HG03520 (cell line): ENCODE results near the gene MLC1.
"Not testable (repeated sequence)": the region's sequence is repeated elsewhere in the genome, so short reads cannot be mapped to it uniquely, and the experiment has no call there.

Experiments
- ATAC-seq: cut with Tn5 transposase; IDR thresholded peaks from one replicate; pipeline ENCODE4 v1.9.1; 2021; ENCODE audit warnings: mild to moderate bottlenecking, moderate library complexity; ENCODE audit not compliant: unreplicated experiment

The MLC1 gene

DNA sequence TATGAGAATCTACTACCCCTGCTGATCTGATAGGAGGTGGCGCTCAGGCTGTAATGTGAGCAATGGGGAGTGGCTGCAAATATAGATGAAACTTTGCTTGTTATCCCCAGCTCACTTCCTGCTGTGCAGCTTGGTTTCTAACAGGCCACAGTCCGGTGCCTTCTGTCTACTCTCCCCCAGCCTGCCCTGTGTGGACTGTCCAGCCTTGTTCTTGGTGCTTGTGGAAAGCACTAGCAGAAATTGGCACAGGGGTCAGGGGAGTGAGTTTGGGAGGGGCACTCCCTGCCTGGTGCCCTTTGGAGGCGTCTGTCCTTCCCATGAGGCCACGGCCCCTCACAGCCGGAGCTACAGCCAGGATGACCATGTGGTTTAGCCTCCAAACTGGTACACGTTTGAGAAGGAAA is 18.9 kb upstream of the MLC1 start:
- no peak for ATAC-seq

DNA sequence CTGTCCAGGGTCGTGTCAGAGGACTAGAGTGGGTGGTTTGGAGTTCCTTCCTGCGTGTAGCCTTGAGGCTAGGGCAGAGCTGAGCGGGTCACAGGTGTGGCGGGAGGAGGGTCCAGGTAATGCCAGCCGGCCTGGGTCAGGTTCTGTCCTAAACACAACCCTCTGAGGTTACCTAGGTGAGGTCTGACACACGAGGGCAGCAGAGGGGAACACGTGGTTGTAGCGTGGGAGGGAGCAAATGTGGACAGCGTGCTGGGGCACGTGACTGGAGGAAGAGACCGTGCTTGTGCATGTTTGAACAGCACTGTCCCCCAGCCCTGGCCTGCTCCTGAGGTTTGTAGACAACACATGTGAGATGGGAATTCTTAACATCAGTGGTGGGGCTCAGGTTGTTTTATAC is 17.7 kb upstream of the MLC1 start:
- ATAC-seq, result no peak

DNA sequence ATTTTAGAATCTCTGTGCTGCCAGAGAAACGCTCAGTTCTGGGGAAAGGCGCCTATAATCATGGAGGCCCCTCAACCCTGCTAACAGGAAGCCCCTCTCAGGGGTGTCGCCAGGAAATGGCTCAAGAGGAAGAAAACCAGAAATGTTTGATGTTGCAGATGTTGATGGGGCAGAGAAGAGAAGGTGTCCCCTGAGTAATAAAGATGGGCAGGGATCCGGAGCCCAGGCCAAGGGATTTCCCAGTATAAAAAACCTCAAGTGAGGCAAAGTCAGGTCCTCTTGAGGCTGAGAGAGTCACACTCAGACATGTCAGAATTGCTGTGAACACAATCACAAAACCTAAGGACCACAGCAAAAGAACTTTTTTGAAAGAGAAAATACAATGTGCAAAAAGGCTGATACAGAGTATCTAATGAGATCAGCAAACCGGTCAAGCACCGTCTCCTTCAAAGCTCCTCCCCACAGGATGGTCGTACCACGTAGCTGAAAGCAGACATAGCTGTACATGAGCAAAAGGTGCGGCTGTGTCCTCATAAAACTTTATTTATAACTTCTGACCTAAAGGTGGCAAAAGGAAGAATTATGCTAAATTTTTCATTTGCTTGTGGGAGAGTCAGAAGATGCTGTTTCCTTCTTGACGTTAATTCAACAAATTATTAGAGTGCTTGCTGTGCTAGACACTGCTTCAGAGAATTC is 16.8 kb upstream of the MLC1 start:
- no peak for ATAC-seq

DNA sequence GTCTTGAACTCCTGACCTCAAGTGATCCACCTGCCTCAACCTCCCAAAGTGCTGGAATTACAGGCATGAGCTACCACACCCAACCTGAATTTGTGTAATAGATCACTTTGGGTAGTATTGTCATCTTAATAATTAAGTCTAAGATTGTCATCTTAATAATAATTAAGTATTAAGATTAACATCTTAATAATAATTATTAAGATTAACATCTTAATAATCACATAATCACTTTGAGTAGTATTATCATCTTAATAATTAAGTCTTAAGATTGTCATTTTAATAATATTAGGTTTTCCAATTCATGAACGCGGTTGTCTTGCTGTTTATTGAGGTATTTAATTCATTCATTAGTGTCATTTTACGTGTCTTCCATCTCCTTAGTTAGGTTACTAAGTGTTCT is 12.8 kb upstream of the MLC1 start:
- ATAC-seq, result no peak

DNA sequence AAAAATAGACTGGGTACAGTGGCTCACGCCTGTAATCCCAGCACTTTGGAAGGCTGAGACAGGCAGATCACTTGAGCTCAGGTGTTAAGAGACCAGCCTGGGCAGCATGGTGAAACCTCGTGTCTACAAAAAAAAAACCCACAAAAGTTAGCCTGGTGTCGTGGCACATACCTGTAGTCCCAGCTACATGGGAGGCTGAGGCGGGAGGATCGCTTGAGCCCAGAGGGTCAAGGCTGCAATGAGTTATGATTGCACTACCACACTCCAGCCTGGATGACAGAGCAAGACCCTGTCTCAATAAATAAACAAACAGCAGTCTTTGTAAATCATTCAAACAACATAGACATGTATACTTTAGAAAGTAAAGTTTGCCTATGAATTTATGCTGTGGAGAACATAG is 7.1 kb upstream of the MLC1 start:
- ATAC-seq, result no peak

DNA sequence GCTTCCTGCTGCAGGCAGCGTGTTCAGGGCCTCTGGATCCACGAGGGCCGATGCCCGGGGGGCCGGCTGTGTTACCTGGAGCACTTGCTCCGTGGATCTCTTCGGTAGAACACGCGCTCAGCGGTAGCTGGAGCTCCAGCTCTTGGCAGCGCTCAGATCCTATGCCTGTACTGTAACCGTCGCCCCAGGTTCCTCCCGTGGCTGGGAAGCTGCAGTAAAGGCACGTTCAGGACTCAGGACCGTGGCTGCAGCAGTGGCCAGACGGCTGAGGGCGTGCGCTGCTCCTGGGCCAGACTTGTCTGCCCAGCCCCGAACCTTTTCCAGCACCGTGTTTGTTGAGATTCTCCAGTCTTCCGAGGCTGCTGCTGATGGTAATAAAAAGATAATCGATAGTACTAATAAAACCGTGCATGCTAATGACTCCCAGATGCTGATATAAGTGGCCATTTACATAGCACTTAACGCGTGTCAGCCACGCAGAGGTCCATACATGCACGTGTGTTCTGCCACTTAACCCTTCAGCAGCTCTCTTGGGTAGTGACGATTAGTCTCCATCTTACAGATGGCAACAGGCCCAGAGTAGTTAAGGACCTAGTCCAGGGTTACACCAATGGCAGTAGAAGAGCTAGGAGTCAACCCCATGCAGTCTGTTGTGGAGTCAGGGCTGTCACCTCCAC is 6.0 kb upstream of the MLC1 start:
- ATAC-seq, result no peak

DNA sequence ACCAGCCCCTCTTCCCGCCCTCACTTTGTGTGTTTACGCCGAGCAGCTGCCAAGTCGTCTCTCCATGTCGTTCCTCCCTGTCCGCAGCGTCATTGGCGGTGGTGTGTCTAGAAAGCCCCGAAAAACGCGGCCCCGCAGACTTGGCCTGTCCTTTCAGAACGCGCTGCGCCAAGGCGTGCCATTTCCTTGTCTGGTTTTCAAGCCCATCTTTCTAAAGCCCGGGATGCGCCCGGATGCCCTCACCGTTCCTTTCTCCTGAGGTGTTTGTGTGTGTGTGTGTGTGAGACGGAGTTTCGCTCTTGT is 5.1 kb upstream of the MLC1 start:
- ATAC-seq, result no peak

DNA sequence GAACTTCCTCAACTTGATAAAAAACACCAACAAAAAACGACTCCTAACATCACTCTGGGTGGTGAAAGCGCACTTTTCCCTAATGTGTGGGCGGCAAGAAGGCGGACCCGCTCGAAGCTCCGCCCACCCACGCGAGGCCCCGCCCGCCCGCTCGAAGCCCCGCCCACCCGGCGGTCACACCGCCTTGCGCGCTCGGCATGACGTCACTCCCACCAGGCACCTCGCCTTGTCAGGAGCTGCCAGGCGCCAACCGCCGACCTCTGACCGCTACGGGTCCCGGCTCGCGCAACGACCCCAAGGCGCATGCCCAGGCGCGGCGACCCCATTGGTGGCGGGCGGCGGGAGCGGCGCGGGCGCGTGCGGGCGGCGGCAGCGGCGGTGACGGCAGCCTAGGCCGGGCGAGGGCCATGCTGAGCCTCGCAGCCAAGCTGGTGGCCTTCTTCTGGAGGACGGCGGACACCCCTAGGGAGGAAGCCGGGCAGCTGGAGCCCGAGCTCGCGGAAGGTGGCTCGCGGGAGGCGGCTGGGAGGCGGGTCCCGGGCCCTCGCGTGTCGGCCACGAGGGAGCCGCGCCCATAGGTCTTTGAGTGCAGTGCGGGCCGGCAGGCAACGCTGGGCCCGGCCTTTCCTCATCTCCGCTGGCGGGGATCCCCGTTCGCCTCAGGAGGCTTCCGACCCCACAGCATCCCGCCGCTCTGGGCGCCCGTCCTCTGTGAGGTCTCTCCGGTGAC is 4.6 kb upstream of the MLC1 start, which contains the start of gene MOV10L1:
Gene MOV10L1, plus strand, starts transcription at position 325 of the 730 bp plus-strand sequence. Its CDS starts 83 bp downstream, at position 408.
- ATAC-seq, result no peak

DNA sequence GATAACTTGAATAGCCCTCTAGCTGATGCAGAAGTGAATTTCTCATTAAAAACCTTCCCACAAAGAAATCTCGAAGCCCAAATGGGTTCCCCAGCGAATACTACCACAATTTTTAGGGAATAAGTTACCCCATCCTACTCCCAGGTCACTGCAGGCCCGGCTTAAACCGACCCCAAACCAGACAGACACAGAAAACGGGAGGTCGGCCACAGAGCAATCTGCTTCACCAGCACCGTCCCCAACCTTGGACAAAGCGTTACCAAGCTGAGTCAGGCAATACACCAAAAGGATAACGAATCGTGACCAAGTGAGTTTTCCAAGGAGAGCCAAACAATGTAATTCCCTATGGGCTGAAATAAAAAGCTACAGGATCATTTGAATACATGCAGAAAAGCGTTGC is 4.0 kb upstream of the MLC1 start:
- ATAC-seq, result no peak

DNA sequence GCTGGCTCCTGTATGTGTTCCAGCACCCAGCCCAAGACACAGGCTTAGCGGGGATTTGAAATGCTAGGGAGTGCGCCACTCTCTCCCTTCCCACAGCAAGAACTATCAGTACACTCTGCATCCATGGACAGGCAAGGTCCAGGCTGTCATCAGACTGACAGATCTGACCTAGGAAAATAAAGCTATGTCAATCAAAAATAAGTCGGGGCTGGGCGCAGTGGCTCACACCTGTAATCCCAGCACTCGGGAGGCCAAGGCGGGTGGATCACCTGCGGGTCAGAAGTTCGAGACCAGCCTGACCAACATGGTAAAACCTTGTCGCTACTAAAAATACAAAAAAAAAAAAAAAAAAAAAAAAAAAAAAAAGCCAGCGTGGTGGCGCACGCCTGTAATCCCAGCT is 2.9 kb upstream of the MLC1 start:
- ATAC-seq, result no peak

DNA sequence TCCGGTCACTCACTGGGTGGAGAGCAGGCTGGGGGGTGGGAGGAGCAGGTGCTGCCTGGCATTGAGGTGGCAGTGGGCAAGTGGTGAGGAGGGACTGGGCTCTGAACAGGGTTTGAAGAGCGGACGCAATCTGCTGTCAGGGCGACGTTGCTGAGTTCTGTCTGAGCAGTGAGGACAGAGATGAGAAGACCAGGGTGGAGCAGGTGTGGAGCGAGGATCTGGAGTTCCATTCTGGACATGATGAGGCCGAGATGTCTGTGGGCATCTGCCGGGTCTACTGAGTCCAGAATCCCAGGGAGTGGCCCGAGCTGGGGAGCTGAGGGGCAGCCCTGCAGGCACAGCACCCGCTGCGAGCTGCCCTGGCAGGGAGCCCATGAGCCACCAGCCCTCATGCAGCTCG is 2.4 kb upstream of the MLC1 start:
- no peak for ATAC-seq

DNA sequence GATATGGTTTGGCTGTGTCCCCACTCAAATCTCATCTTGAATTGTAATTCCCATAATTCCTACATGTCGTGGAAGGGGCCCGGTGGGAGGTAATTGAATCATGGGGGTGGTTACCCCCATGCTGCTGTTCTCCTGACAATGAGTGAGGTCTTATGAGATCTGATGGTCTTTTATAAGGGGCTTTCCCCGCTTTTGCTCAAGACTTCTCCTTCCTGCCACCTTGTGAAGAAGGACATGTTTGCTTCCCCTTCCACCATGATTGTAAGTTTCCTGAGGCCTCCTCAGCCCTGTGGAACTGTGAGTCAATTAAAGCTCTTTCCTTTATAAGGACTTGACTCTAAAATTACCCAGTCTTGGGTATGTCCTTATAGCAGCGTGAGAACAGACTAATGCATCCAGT is 1.7 kb upstream of the MLC1 start:
- ATAC-seq, result not testable (repeated sequence)

DNA sequence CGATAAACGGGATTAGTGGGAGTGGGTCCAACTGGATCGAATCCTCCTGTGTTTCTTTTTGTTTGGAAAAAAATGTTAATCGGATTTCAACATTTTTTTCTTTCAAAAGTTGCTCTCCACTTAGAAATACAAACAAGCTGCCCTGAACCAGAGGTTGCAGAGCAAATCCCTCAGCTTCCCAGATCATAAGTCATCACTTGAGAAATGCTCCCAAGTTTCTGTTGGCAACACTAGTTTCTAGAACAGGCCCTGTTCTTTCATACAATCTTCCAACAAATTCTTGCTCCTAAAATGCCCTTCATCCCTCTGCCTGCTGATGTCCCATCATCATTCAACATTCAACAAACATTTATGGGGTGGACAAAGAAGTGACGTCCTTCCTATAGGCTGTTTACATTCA is 1.3 kb upstream of the MLC1 start:
- ATAC-seq, result no peak

DNA sequence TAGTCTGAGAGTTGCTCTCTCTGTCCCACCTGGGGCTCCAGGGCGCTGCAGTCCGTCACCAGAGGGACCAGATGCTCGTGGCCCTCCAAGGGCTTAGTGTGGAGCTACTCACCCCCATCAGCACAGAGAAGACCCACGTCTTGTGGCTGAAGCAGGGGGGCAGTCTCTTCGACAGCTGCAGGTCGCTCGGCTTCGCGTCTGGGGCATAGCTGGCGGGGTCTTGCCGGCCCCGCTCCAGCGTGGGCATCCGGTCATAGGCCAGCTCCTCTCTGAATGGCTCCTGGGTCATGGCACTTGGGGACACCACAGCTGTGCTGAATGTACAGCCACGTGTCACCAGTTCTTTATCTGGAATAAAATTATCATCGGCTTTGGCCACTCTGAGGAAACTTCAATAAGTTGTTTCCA is 608 bp downstream of the MLC1 start:
- ATAC-seq, result no peak

DNA sequence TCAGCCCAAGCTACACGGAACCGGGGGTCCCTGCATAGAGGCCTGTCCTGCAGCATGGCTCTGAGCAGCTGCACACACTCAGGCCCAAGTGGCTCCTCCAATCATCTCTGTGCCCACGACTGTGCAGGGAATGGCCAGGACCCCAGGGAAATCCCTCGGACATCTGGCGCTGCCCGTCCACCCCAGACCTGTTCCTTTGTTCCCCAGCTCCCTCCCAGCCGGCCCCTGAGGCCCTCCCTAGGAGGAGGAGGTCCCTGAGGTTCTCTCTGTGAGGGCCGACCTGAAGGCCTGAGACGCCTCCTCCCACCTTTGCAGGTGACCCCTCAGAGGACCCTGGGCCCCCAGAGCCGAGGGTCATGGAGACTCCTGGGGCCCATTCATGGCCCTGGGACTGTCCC is 1.1 kb downstream of the MLC1 start:
- no peak for ATAC-seq

DNA sequence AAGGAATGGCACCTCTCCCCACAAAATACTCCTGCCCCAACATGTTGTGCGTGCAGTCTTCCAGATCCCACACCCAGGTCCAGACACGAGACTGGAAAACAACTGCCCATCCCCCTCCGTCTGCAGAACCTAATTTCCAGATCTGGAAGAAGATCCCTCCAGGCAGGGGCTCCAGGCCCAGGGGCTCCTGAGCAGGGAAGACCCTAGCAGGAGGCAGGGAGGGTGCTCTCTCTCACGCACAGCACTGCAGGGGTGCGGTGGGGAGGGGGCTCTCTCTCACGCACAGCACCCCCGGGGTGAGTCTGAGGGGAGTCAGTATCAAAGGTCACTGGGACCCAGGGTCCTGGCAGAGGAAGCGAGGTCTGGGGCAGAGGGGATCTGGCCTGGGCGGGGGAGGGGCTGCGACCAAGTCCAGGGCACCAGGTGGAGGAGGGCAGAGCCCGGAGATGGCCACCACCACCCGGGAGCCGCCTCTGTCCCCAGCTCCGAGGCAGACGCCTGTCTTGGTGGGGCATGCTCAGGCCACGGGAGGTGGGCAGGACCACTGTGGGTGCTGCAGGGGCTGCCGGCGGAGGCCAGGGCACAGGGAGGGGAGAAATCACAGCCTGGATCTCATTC is 1.7 kb downstream of the MLC1 start:
- no peak for ATAC-seq

DNA sequence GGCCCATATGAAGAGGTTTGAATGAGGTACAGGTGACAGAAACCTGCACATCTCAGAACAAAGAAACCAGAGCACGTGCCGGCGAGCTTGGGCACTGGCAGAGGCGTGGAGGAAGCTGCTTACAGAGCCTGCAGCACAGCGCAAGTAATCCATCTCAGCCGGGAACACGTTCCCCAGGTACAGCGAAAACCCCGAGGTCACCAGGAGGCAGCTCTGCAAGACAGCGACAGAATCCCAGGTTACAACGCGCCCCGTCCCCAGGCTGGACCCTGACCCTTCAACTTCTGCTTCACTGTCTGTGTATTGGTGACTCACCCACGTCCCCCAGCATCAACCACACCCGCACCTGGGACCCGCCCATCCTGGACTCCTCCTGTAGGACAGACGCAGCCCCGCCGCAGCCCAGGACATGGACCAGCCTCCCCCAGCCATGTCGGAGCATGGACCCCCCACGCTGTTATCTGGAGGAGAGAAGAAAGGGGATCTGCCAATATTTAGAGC is 2.2 kb downstream of the MLC1 start:
- no peak for ATAC-seq

DNA sequence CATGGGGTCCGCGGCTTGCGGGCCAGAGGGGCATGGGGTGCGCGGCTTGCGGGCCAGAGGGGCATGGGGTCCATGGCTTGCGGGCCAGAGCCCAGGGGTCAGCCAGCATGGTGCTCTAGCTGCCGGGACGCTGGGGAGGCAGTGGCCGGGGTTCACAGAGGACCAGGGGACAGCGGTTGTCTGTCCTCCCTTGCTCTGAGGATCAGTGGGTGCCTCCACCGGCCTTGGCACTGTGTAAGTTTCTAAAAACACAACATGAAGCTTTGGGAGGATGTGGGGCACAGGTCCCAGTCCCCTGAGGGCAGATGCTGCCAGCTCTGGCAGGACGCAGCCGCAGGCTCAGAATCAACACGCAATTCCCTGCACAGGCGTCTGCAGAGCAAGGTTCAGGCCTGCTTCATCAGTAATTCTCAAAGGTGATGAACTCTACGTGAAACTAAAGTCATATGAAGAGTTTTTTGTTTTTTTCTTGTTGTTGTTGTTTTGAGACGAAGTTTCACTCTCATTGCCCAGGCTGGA is 3.0 kb downstream of the MLC1 start:
- no peak for ATAC-seq

DNA sequence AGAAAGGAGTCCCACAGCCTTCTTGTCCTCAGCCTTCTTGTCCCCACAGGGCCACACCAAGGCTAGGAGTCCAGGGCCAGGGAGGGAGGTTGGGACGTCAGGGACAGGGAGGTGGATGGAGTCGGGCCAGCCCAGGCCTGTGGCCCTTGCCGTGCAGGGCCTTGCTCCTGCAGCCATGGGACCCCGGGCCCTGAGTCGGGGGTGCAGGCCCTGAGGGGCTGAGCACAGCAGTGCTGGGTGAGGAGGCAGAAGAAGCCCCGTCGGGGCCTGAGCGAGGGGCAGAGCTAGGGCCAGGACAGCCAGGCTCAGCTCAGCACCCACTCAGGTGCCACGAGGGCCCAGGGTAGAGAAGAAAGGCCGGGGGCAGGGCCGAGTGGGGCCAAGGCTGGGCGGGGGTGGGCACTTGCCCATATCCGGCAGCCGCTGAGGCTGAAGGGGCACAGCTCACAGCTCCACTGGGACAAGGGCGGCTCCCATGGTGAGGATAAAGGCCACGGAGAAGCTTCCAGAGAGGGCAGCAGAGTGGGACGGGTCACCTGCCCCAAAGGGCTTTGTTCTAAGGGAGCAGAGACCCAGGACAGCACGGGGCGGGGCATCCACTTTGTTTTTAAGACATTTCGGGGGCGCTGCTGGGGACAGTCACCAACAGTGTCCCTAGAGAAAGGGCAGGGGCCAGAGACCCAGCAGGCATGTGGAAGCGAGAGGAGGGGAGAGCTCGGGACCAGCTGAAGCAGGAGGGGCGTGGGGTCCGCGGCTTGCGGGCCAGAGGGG is 3.6 kb downstream of the MLC1 start:
- no peak for ATAC-seq

DNA sequence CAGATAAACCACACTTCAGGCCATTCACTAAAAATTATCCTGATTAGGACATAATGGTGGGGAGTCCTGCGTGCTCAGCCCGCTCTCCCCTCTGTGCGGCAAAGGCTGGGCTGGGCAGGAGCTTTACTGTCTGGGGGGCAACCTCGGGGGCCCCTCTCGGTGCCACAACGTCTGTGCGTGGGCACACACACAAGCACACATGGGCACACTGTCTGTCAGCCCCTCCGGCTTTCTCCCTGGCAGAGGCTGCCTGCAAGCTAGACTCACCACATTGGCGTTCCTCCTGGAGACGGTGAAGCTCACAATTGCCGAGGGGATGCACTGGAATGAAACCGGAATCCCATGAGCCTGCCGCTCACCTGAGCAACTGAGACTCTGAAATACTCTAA is 5.2 kb downstream of the MLC1 start:
- no peak for ATAC-seq

DNA sequence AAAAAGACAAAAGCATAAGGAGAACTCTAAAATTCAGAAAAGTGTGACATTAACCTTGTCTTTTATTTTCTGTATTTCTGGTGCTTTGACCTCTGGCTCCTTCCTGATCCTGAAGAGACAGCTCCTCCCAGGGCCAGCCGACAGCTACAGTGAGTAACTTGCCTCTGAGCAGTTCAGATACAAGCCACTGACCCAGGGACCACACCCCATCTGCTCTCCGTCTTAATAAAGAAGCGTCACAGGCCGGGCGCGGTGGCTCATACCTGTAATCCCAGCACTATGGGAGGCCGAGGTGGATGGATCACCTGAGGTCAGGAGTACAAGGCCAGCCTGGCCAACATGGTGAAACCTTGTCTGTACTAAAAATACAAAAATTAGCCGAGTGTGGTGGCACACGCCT is 6.5 kb downstream of the MLC1 start:
- ATAC-seq, result no peak
